Panc1 (cell line): ENCODE measurements around the gene GPC1. TPM values are rescaled to one million over a fixed set of nuclear protein-coding genes. Genes with fewer than 3 reads are reported as not detected.
A peak's percentile ranks its signal among the peaks of the same experiment; 100 is the strongest.

Source experiments
- ATAC-seq: fragments of 200-7000 bp; cut with Tn5 transposase; 2 replicates; pipeline ENCODE4 v1.9.1; 2020; ENCODE audit warnings: mild to moderate bottlenecking, moderate library complexity
- BruUV-seq: library from RNA; stranded (reverse); fragments of 400-500 nt; replicated peaks from 2 replicates; lab custom pipeline; 2021; lab: Mats Ljungman, UMichigan
- CTCF ChIA-PET: fragments of 300-600 bp; sonication (Branson Sonifier 250); formaldehyde crosslinking; loops from one replicate; lab custom pipeline; 2022; ENCODE audit warnings: antibody characterized with exemption; lab: Charles Lee
- POLR2A ChIA-PET: fragments of 300-600 bp; sonication (Branson Sonifier 250); formaldehyde crosslinking; loops from one replicate; lab custom pipeline; 2022; ENCODE audit warnings: antibody characterized with exemption; lab: Charles Lee
- DNase-seq: peaks from one replicate; pipeline ENCODE4 v3.0.0-alpha.2; 2010; ENCODE audit warnings: low read depth, low spot score
- H3K27ac ChIP-seq: 2 replicates; pipeline ENCODE4 v1.5.1; 2011; ENCODE audit warnings: mild to moderate bottlenecking, low read length, inconsistent platforms
- H3K27me3 ChIP-seq: fragments of 200-500 bp; sonication (Bioruptor generic); 2 replicates; pipeline ENCODE4 v1.6.0; 2014; ENCODE audit warnings: low read length, inconsistent platforms; ENCODE audit not compliant: control insufficient read depth, insufficient read depth
- H3K36me3 ChIP-seq: fragments of 200-500 bp; sonication (Bioruptor generic); 2 replicates; pipeline ENCODE4 v1.5.1; 2014; ENCODE audit warnings: inconsistent platforms, mild to moderate bottlenecking, low read length, moderate library complexity; ENCODE audit not compliant: control insufficient read depth, insufficient read depth
- H3K4me1 ChIP-seq: 2 replicates; pipeline ENCODE4 v1.5.1; 2011; ENCODE audit warnings: inconsistent platforms, mild to moderate bottlenecking, low read length, moderate library complexity; ENCODE audit not compliant: control insufficient read depth, insufficient read depth
- H3K4me3 ChIP-seq, 2 experiments: 2 replicates each; pipeline ENCODE4 v1.5.1; 2011 to 2012; ENCODE audit warnings: low read depth in 2 of 2, low read length in 2 of 2, mild to moderate bottlenecking in 2 of 2, inconsistent platforms in 1 of 2, moderate library complexity in 1 of 2
- H3K9me3 ChIP-seq: fragments of 200-500 bp; sonication (Bioruptor generic); 2 replicates; pipeline ENCODE4 v1.5.1; 2014; ENCODE audit warnings: low read depth, mild to moderate bottlenecking, inconsistent platforms, low read length, moderate library complexity; ENCODE audit not compliant: control insufficient read depth, insufficient read depth
- POLR2AphosphoS5 ChIP-seq: IDR thresholded peaks from 2 replicates; pipeline ENCODE4 v1.6.1; 2012; ENCODE audit warnings: mild to moderate bottlenecking, low read depth, low read length, moderate library complexity
- REST ChIP-seq, 2 experiments: IDR thresholded peaks; 2 replicates each; pipeline ENCODE4 v1.6.1; 2011 to 2012; ENCODE audit warnings: low read depth in 2 of 2, control low read depth in 1 of 2, low read length in 1 of 2, mild to moderate bottlenecking in 1 of 2, moderate library complexity in 1 of 2; ENCODE audit not compliant: insufficient read depth in 1 of 2
- SIN3A ChIP-seq: IDR thresholded peaks from 2 replicates; pipeline ENCODE4 v1.6.1; 2012; ENCODE audit warnings: low read depth, mild to moderate bottlenecking, low read length, moderate library complexity, borderline replicate concordance; ENCODE audit not compliant: insufficient read depth
- TCF7L2 ChIP-seq: IDR thresholded peaks from 2 replicates; pipeline ENCODE4 v1.6.1; 2011; ENCODE audit warnings: mild to moderate bottlenecking, low read depth, low read length, inconsistent platforms
- in situ Hi-C: cut with HindIII; loops from 2 replicates; pipeline ENCODE4 v1.10.0; 2016; ENCODE audit warnings: low sequenced_read_pairs, low pct_unique_long_range_greater_than_20kb
- intact Hi-C: fragments of 100-400 bp; cut with micrococcal nuclease; formaldehyde crosslinking; loops from one replicate; pipeline ENCODE4 v1.10.0; 2022; ENCODE audit not compliant: unreplicated experiment
- microRNA-seq: library from miRNA; unstranded; fragments of <30 nt; microRNA quantifications from one replicate; pipeline ENCODE4 v1.1.0, GENCODE V29; 2020; ENCODE audit not compliant: unreplicated experiment
- total RNA-seq: library from RNA; stranded (reverse); gene quantifications from one replicate; pipeline ENCODE4 v1.2.1, GENCODE V29; 2021; ENCODE audit not compliant: unreplicated experiment
- TF ChIP-seq, protein P1 (sequence below): fragments of 450-650 bp; IDR thresholded peaks from 2 replicates; pipeline ENCODE4 v1.5.1; 2017; ENCODE audit warnings: mild to moderate bottlenecking

Gene GPC1
- total RNA-seq, 1 experiment from 2014 or later: 88.7 TPM

GRCh38 chr2:240517342-240517741 lies 81.9 kb downstream of the GPC1 start:
- in situ Hi-C loops (no loop called here), intact Hi-C loops (no loop called here)
- TF ChIP-seq TCF7L2 (no peak), POLR2AphosphoS5 (no peak), REST (IDR thresholded peaks at IDR 0.05; ENCODE audit: insufficient read depth in 1 of 2, low read depth in 2 of 2, low read length in 1 of 2) (no peak), SIN3A (no peak)
- TF ChIP-seq, protein P1, sequence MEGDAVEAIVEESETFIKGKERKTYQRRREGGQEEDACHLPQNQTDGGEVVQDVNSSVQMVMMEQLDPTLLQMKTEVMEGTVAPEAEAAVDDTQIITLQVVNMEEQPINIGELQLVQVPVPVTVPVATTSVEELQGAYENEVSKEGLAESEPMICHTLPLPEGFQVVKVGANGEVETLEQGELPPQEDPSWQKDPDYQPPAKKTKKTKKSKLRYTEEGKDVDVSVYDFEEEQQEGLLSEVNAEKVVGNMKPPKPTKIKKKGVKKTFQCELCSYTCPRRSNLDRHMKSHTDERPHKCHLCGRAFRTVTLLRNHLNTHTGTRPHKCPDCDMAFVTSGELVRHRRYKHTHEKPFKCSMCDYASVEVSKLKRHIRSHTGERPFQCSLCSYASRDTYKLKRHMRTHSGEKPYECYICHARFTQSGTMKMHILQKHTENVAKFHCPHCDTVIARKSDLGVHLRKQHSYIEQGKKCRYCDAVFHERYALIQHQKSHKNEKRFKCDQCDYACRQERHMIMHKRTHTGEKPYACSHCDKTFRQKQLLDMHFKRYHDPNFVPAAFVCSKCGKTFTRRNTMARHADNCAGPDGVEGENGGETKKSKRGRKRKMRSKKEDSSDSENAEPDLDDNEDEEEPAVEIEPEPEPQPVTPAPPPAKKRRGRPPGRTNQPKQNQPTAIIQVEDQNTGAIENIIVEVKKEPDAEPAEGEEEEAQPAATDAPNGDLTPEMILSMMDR: no peak
- ATAC-seq (no peak), DNase-seq (no peak)
- no peak overlapping the region for H3K4me3 ChIP-seq
- H3K4me1 ChIP-seq: no peaks in the 10 kb centered on the region
- BruUV-seq: no TSS peak
- H3K9me3 ChIP-seq: no peaks in the 10 kb centered on the region
- ChIA-PET CTCF (no interaction called here), POLR2A (no interaction called here)
- H3K27me3 ChIP-seq: no peaks in the 10 kb centered on the region
- no peak overlapping the region for H3K27ac ChIP-seq
- no peaks in the 10 kb centered on the region for H3K36me3 ChIP-seq

Small RNAs within 50 kb of the gene (microRNA-seq; reads per million reads assigned to microRNA genes)
- 2,704 reads per million, percentile 88 among the genes with 10 or more reads in this experiment for gene MIR149

Other genes with a start within 250 kb of the GPC1 start
- 19.5 TPM for gene ANKMY1, start 122.3 kb downstream of the GPC1 start, total RNA-seq
- 10.7 TPM for gene DUSP28, start 124.7 kb downstream of the GPC1 start, total RNA-seq
- 88.2 TPM for gene RNPEPL1, start 132.8 kb downstream of the GPC1 start, total RNA-seq
- gene CAPN10, start 151.1 kb downstream of the GPC1 start, total RNA-seq: 38.6 TPM
- 1.3 TPM for gene GPR35, start 189.8 kb downstream of the GPC1 start, total RNA-seq
- not detected for gene AQP12B, start 247.2 kb downstream of the GPC1 start, total RNA-seq